ENCODE results near the gene ALDH5A1.
A peak's percentile ranks its signal among the peaks of the same experiment; 100 is the strongest.

The ALDH5A1 gene

GRCh38 chr6:24524805-24525204 lies 30.0 kb downstream of the ALDH5A1 start:
- TF ChIP-seq, protein P1, sequence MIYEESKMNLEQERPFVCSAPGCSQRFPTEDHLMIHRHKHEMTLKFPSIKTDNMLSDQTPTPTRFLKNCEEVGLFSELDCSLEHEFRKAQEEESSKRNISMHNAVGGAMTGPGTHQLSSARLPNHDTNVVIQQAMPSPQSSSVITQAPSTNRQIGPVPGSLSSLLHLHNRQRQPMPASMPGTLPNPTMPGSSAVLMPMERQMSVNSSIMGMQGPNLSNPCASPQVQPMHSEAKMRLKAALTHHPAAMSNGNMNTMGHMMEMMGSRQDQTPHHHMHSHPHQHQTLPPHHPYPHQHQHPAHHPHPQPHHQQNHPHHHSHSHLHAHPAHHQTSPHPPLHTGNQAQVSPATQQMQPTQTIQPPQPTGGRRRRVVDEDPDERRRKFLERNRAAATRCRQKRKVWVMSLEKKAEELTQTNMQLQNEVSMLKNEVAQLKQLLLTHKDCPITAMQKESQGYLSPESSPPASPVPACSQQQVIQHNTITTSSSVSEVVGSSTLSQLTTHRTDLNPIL (CRISPR knock-in tag; IDR thresholded peaks at IDR 0.05; ENCODE audit: low read depth) = no peak
- TF ChIP-seq ZFP3 (CRISPR knock-in tag; IDR thresholded peaks at IDR 0.05) (no peak), BACH2 (CRISPR knock-in tag; IDR thresholded peaks at IDR 0.05; ENCODE audit: borderline replicate concordance) (no peak), ISL1 (CRISPR knock-in tag; IDR thresholded peaks at IDR 0.05) (no peak), ZNF565 (CRISPR knock-in tag; conservative IDR thresholded peaks at IDR 0.05; ENCODE audit: low read depth) (no peak), TCF4 (CRISPR knock-in tag; IDR thresholded peaks at IDR 0.05; ENCODE audit: borderline replicate concordance) (no peak), PPARA (CRISPR knock-in tag; IDR thresholded peaks at IDR 0.05; ENCODE audit: borderline replicate concordance) (no peak), RARB (CRISPR knock-in tag; IDR thresholded peaks at IDR 0.05) (no peak), ARNTL (CRISPR knock-in tag; IDR thresholded peaks at IDR 0.05; ENCODE audit: borderline replicate concordance, low read depth) (no peak), ZFP30 (CRISPR knock-in tag; IDR thresholded peaks at IDR 0.05) (no peak)
- TF ChIP-seq, protein P2, sequence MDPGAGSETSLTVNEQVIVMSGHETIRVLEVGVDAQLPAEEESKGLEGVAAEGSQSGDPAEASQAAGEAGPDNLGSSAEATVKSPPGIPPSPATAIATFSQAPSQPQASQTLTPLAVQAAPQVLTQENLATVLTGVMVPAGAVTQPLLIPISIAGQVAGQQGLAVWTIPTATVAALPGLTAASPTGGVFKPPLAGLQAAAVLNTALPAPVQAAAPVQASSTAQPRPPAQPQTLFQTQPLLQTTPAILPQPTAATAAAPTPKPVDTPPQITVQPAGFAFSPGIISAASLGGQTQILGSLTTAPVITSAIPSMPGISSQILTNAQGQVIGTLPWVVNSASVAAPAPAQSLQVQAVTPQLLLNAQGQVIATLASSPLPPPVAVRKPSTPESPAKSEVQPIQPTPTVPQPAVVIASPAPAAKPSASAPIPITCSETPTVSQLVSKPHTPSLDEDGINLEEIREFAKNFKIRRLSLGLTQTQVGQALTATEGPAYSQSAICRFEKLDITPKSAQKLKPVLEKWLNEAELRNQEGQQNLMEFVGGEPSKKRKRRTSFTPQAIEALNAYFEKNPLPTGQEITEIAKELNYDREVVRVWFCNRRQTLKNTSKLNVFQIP (CRISPR knock-in tag; IDR thresholded peaks at IDR 0.05; ENCODE audit: borderline replicate concordance, low read depth) = no peak
- peak; percentile 78 for ATAC-seq

DNA sequence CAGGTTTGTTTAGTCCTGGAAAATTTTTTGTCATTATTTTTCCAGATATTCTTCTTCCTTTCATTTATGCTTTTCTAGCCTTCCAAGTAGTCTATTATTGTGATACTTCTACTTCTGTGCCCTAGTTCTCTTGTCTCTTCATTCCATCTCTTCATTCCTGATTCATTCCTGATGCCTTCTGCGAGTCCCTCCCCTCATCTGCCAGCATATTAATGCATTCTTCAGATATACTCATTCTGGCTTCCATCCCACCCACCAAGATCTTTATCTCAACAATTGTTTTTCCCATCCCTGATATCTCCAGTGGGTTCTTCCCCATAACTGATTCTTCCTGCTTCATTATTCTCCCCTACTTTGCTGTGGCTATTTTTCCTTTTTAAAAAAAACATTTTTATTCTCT lies 35.2 kb downstream of the ALDH5A1 start:
- peak; percentile 93 for ATAC-seq
- TF ChIP-seq ZFP3 (CRISPR knock-in tag; IDR thresholded peaks at IDR 0.05) (no peak), GLIS3 (CRISPR knock-in tag; IDR thresholded peaks at IDR 0.05) (no peak), ISL1 (CRISPR knock-in tag; IDR thresholded peaks at IDR 0.05) (peak; percentile 70), ZFP30 (CRISPR knock-in tag; IDR thresholded peaks at IDR 0.05) (no peak), BACH2 (CRISPR knock-in tag; IDR thresholded peaks at IDR 0.05; ENCODE audit: borderline replicate concordance) (no peak), TOX (CRISPR knock-in tag; IDR thresholded peaks at IDR 0.05; ENCODE audit: borderline replicate concordance) (no peak), RARB (CRISPR knock-in tag; IDR thresholded peaks at IDR 0.05) (no peak), TCF4 (CRISPR knock-in tag; IDR thresholded peaks at IDR 0.05; ENCODE audit: borderline replicate concordance) (no peak), CSDC2 (CRISPR knock-in tag; IDR thresholded peaks at IDR 0.05) (no peak), PPARA (CRISPR knock-in tag; IDR thresholded peaks at IDR 0.05; ENCODE audit: borderline replicate concordance) (no peak)
- TF ChIP-seq, protein P1 (CRISPR knock-in tag; IDR thresholded peaks at IDR 0.05; ENCODE audit: low read depth) = 0 out of 2 replicates have a peak, but pooled peaks have one; percentile 6
- TF ChIP-seq, protein P2 (CRISPR knock-in tag; IDR thresholded peaks at IDR 0.05; ENCODE audit: borderline replicate concordance, low read depth) = no peak
- TF ChIP-seq, protein P3, sequence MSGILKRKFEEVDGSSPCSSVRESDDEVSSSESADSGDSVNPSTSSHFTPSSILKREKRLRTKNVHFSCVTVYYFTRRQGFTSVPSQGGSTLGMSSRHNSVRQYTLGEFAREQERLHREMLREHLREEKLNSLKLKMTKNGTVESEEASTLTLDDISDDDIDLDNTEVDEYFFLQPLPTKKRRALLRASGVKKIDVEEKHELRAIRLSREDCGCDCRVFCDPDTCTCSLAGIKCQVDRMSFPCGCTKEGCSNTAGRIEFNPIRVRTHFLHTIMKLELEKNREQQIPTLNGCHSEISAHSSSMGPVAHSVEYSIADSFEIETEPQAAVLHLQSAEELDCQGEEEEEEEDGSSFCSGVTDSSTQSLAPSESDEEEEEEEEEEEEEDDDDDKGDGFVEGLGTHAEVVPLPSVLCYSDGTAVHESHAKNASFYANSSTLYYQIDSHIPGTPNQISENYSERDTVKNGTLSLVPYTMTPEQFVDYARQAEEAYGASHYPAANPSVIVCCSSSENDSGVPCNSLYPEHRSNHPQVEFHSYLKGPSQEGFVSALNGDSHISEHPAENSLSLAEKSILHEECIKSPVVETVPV (CRISPR knock-in tag; IDR thresholded peaks at IDR 0.05) = no peak
- TF ChIP-seq, protein P4, sequence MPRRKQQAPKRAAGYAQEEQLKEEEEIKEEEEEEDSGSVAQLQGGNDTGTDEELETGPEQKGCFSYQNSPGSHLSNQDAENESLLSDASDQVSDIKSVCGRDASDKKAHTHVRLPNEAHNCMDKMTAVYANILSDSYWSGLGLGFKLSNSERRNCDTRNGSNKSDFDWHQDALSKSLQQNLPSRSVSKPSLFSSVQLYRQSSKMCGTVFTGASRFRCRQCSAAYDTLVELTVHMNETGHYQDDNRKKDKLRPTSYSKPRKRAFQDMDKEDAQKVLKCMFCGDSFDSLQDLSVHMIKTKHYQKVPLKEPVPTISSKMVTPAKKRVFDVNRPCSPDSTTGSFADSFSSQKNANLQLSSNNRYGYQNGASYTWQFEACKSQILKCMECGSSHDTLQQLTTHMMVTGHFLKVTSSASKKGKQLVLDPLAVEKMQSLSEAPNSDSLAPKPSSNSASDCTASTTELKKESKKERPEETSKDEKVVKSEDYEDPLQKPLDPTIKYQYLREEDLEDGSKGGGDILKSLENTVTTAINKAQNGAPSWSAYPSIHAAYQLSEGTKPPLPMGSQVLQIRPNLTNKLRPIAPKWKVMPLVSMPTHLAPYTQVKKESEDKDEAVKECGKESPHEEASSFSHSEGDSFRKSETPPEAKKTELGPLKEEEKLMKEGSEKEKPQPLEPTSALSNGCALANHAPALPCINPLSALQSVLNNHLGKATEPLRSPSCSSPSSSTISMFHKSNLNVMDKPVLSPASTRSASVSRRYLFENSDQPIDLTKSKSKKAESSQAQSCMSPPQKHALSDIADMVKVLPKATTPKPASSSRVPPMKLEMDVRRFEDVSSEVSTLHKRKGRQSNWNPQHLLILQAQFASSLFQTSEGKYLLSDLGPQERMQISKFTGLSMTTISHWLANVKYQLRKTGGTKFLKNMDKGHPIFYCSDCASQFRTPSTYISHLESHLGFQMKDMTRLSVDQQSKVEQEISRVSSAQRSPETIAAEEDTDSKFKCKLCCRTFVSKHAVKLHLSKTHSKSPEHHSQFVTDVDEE (CRISPR knock-in tag; IDR thresholded peaks at IDR 0.05) = no peak

DNA sequence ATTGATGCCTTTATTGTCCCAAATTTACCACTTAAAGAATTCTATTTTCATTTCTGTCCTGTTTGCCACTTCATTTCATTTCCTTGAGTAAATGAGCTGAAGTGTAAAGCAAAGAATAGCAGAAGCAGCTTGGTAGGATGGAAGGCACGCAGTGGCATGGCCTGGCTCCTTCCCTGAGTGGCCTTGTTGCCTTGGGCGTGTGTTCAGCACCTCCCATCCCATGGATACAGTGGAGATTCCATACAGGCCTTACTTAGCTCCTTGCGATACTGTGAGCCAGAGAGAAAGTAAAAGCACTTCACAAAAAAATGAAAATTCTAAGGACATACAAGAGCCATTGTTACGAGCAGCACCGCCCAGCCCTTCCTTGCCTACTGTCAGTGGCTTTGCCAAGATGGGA lies 39.6 kb downstream of the ALDH5A1 start:
- TF ChIP-seq ZC3H10 (CRISPR knock-in tag; IDR thresholded peaks at IDR 0.05) (no peak), GLIS3 (CRISPR knock-in tag; IDR thresholded peaks at IDR 0.05) (no peak), SNAI2 (CRISPR knock-in tag; IDR thresholded peaks at IDR 0.05) (no peak), CSDC2 (CRISPR knock-in tag; IDR thresholded peaks at IDR 0.05) (no peak), ISL1 (CRISPR knock-in tag; IDR thresholded peaks at IDR 0.05) (no peak), ZNF8 (CRISPR knock-in tag; IDR thresholded peaks at IDR 0.05) (no peak), RARB (CRISPR knock-in tag; IDR thresholded peaks at IDR 0.05) (no peak)
- TF ChIP-seq, protein P3 (CRISPR knock-in tag; IDR thresholded peaks at IDR 0.05) = no peak
- TF ChIP-seq, protein P4 (CRISPR knock-in tag; IDR thresholded peaks at IDR 0.05) = no peak
- ATAC-seq = no peak

All from SK-N-SH treated with all-trans-retinoic acid at 6 μM for 48 hours (cell line).